Measurements from ENCODE around the gene MTF1. TPM values are rescaled to one million over a fixed set of nuclear protein-coding genes. Genes with fewer than 3 reads are reported as not detected.

Gene MTF1
- total and polyA plus RNA-seq, 3 experiments from 2014 or later, result 21.3 to 39.1 (median 38.0) TPM

DNA sequence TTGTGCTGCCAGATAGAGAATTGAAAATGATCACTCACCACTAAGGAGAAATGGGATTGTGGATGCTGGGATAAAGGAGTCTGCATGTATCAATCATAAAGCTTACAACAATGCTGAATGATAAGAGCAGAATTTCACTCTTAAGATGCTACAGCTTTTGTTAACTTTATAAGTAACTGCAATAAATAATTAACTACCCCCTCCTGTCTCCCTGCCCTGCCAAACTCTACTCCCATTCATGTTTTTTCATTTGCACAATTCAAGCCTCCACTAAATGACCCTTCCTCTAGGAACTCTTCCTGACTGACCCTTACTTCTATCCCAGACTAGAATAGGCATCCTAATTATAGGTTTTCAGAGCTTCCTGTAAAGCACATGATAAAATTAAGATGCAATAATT, 14.9 kb downstream of the MTF1 start:
- Histone ChIP-seq H3K36me3 (ENCODE audit: insufficient read depth, low read length) (peaks cover 15% of the 10 kb centered on the region), H3K4me3 (ENCODE audit: low read length) (no peak overlapping the region), H3K9me3 (ENCODE audit: low read length) (no peaks in the 10 kb centered on the region), H3K27me3 (ENCODE audit: insufficient read depth, low read length, poor library complexity, severe bottlenecking) (no peaks in the 10 kb centered on the region), H3K4me1 (ENCODE audit: insufficient read depth, low read length) (peaks cover 13% of the 10 kb centered on the region), H3K27ac (ENCODE audit: low read depth, low read length) (no peak overlapping the region)
- Mint-ChIP-seq H3K27ac (peak overlapping the region in 3 of 8 donors; percentile 3 to 15 (median 14)), H3K4me3 (no peak overlapping the region), H3K27me3 (no peaks in the 10 kb centered on the region), H3K4me1 (peaks cover 39 to 58% (median 55%) of the 10 kb centered on the region in 3 donors), H3K36me3 (peaks cover 0 to 62% (median 10%) of the 10 kb centered on the region in 3 donors), H3K9me3 (no peaks in the 10 kb centered on the region)
- POLR2A ChIA-PET, result no interaction called here
- CTCF ChIA-PET, result interaction anchor here (1.4 kb wide), 1 partner anchor 16 kb away, joined by 4 read pairs; no protein-coding TSS in a partner anchor
- DNase-seq, result no peak

DNA sequence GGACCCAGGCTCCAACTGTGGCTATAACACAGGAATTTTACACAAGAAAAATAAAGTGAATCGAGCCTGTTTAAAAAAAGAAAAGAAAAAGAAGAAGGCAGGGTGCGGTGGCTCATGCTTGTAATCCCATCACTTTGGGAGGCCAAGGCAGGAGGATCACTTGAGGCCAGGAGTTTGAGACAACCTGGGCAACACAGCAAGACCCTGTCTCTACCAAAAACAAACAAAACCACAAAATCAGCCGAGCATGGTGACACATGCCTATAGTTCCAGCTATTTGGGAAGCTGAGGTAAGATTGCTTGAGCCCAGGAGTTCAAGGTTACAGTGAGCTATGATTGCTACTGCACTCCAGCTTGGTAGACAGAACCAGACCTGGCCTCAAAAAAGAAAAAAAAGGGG, 17.7 kb downstream of the MTF1 start:
- no peak overlapping the region for H3K27ac ChIP-seq (ENCODE audit: low read depth, low read length)
- DNase-seq, result no peak
- Mint-ChIP-seq H3K4me3 (no peak overlapping the region), H3K4me1 (peaks cover 21 to 33% (median 33%) of the 10 kb centered on the region in 3 donors), H3K27me3 (no peaks in the 10 kb centered on the region), H3K9me3 (no peaks in the 10 kb centered on the region), H3K36me3 (peaks cover 9 to 74% (median 13%) of the 10 kb centered on the region in 3 donors), H3K27ac (peak overlapping the region in 2 of 8 donors; percentile 31 to 47)
- no peaks in the 10 kb centered on the region for H3K27me3 ChIP-seq (ENCODE audit: insufficient read depth, low read length, poor library complexity, severe bottlenecking)
- H3K36me3 ChIP-seq (ENCODE audit: insufficient read depth, low read length), result peaks cover 31% of the 10 kb centered on the region
- no peaks in the 10 kb centered on the region for H3K9me3 ChIP-seq (ENCODE audit: low read length)
- CTCF ChIA-PET, result no interaction called here
- H3K4me3 ChIP-seq (ENCODE audit: low read length), result no peak overlapping the region
- POLR2A ChIA-PET, result no interaction called here
- H3K4me1 ChIP-seq (ENCODE audit: insufficient read depth, low read length), result no peaks in the 10 kb centered on the region

DNA sequence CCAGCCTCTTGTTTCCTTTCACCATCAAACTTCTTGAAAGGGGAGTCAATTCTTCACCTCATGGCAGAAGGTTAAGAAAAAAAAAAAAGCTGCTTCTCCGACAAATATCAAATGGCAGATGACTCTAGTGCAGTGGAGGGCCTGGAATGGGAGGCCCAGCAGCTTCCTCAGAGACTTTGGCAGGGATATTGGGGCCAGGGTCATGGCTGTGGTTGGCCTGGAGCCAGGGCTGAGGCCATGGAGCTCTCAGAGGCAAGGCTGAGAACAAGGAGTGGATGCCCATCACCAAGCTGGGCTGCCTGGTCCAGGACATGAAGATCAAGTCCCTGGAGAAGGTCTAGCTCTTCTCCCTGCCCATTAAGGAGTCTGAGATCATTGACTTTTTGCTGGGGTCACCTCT, 18.7 kb downstream of the MTF1 start:
- Mint-ChIP-seq H3K4me1 (peaks cover 14 to 24% (median 23%) of the 10 kb centered on the region in 3 donors), H3K27ac (peak overlapping the region in 1 of 8 donors; percentile 74), H3K36me3 (peaks cover 9 to 78% (median 18%) of the 10 kb centered on the region in 3 donors), H3K9me3 (no peaks in the 10 kb centered on the region), H3K27me3 (no peaks in the 10 kb centered on the region), H3K4me3 (no peak overlapping the region)
- Histone ChIP-seq H3K9me3 (ENCODE audit: low read length) (no peaks in the 10 kb centered on the region), H3K27me3 (ENCODE audit: insufficient read depth, low read length, poor library complexity, severe bottlenecking) (no peaks in the 10 kb centered on the region), H3K4me1 (ENCODE audit: insufficient read depth, low read length) (no peaks in the 10 kb centered on the region), H3K36me3 (ENCODE audit: insufficient read depth, low read length) (peaks cover 31% of the 10 kb centered on the region), H3K4me3 (ENCODE audit: low read length) (no peak overlapping the region), H3K27ac (ENCODE audit: low read depth, low read length) (no peak overlapping the region)
- ChIA-PET CTCF (no interaction called here), POLR2A (no interaction called here)
- DNase-seq, result no peak

DNA sequence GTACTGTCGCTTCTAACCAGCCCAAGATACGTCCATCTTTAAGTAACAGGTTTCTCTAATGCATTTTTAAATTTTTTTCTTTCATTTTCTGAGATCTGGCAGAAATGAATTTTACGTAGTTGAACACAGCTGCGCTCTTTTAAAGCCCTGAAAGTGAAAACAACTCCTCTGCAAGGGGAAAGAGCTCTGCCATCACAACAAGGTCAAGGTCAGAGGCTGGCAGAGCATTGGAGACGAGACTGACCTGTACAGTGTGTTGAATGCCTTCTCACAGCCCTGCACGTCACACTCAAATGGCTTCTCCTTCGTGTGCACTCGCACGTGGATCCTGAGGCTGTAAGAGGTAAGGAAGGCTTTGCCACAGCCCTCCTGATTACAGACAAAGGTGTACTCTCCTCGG, 19.7 kb downstream of the MTF1 start:
- Mint-ChIP-seq H3K27ac (no peak overlapping the region), H3K4me1 (peaks cover 11 to 14% (median 13%) of the 10 kb centered on the region in 3 donors), H3K36me3 (peaks cover 9 to 81% (median 20%) of the 10 kb centered on the region in 3 donors), H3K27me3 (no peaks in the 10 kb centered on the region), H3K4me3 (no peak overlapping the region), H3K9me3 (no peaks in the 10 kb centered on the region)
- Histone ChIP-seq H3K36me3 (ENCODE audit: insufficient read depth, low read length) (peaks cover 38% of the 10 kb centered on the region), H3K4me1 (ENCODE audit: insufficient read depth, low read length) (no peaks in the 10 kb centered on the region), H3K4me3 (ENCODE audit: low read length) (no peak overlapping the region), H3K27ac (ENCODE audit: low read depth, low read length) (no peak overlapping the region), H3K9me3 (ENCODE audit: low read length) (no peaks in the 10 kb centered on the region), H3K27me3 (ENCODE audit: insufficient read depth, low read length, poor library complexity, severe bottlenecking) (no peaks in the 10 kb centered on the region)
- DNase-seq, result no peak
- POLR2A ChIA-PET, result no interaction called here
- CTCF ChIA-PET, result no interaction called here

DNA sequence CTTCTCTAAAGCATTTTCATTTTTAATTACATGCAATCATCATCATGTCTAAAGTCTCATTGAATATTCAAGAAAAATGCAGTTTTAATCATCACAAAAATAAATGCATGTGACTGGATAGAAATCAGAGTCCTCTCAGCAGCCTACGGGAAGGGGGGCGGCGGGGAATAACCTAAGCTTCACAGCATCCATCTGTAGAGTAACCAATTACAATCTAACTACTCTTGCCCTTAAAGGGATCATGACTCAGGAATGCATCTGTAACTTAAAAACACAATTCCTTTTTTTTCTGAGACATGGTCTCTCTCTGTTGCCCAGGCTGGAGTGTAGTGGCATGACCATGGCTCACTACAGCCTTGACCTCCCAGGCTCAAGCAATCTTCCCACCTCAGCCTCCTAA, 22.6 kb downstream of the MTF1 start:
- POLR2A ChIA-PET, result no interaction called here
- H3K4me3 Mint-ChIP-seq, result no peak overlapping the region
- peaks cover 16 to 87% (median 30%) of the 10 kb centered on the region in 3 donors for H3K36me3 Mint-ChIP-seq
- Histone ChIP-seq H3K36me3 (ENCODE audit: insufficient read depth, low read length) (peaks cover 57% of the 10 kb centered on the region), H3K9me3 (ENCODE audit: low read length) (no peaks in the 10 kb centered on the region), H3K27ac (ENCODE audit: low read depth, low read length) (no peak overlapping the region), H3K27me3 (ENCODE audit: insufficient read depth, low read length, poor library complexity, severe bottlenecking) (no peaks in the 10 kb centered on the region), H3K4me1 (ENCODE audit: insufficient read depth, low read length) (no peaks in the 10 kb centered on the region), H3K4me3 (ENCODE audit: low read length) (no peak overlapping the region)
- CTCF ChIA-PET, result interaction anchor here (1.5 kb wide), 1 partner anchor 23 kb away, joined by 3 read pairs; no protein-coding TSS in a partner anchor
- H3K9me3 Mint-ChIP-seq, result no peaks in the 10 kb centered on the region
- H3K27me3 Mint-ChIP-seq, result no peaks in the 10 kb centered on the region
- H3K4me1 Mint-ChIP-seq, result peaks cover 0 to 3% (median 0%) of the 10 kb centered on the region in 3 donors
- DNase-seq, result no peak
- H3K27ac Mint-ChIP-seq, result no peak overlapping the region

DNA sequence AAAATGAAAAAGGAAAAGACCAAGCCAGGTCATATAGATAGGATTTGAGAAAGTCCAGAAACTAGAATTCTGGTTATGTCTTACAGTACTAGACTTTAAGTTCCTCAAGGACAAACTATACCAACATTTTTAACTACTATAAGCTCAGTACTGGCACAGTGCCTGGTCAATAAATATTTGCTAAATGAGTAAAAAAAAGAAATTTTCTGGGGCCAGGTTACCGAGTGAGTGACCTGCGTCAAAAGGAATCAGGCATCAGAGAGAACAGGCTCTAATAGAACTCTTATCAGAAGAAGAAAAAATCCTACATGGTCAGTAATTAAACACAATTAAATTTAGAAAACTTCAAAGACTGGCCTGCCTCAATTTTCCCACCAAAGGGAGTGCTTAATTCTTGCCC, 27.6 kb downstream of the MTF1 start:
- no peaks in the 10 kb centered on the region for H3K4me1 Mint-ChIP-seq
- POLR2A ChIA-PET, result no interaction called here
- H3K9me3 Mint-ChIP-seq, result no peaks in the 10 kb centered on the region
- no peak for DNase-seq
- H3K4me3 ChIP-seq (ENCODE audit: low read length), result no peak overlapping the region
- CTCF ChIA-PET, result no interaction called here
- no peaks in the 10 kb centered on the region for H3K4me1 ChIP-seq (ENCODE audit: insufficient read depth, low read length)
- no peak overlapping the region for H3K4me3 Mint-ChIP-seq
- H3K9me3 ChIP-seq (ENCODE audit: low read length), result no peaks in the 10 kb centered on the region
- peaks cover 35% of the 10 kb centered on the region for H3K36me3 ChIP-seq (ENCODE audit: insufficient read depth, low read length)
- no peak overlapping the region for H3K27ac ChIP-seq (ENCODE audit: low read depth, low read length)
- H3K36me3 Mint-ChIP-seq, result peaks cover 8 to 81% (median 40%) of the 10 kb centered on the region in 3 donors
- no peak overlapping the region for H3K27ac Mint-ChIP-seq
- no peaks in the 10 kb centered on the region for H3K27me3 Mint-ChIP-seq
- no peaks in the 10 kb centered on the region for H3K27me3 ChIP-seq (ENCODE audit: insufficient read depth, low read length, poor library complexity, severe bottlenecking)

DNA sequence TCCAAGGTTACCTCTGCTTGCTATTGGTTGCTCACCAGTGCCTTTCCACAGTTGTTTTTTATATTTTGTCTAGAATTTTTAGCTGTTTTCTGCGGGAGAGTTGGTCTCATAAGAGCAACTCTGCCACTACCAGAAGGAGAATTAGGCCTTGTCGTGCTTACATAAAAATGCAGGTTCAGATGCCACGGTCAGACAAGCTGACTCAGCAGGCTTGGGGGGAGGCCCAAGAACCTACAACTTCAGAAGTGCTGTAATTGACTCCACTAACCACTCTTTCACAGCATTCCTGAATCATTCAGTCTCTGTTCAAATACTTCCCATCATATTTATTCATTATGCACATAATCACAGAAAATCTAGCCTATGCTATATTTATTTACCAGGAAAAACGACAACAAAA, 28.3 kb downstream of the MTF1 start:
- Histone ChIP-seq H3K27me3 (ENCODE audit: insufficient read depth, low read length, poor library complexity, severe bottlenecking) (no peaks in the 10 kb centered on the region), H3K36me3 (ENCODE audit: insufficient read depth, low read length) (peaks cover 35% of the 10 kb centered on the region), H3K9me3 (ENCODE audit: low read length) (no peaks in the 10 kb centered on the region), H3K4me1 (ENCODE audit: insufficient read depth, low read length) (no peaks in the 10 kb centered on the region), H3K4me3 (ENCODE audit: low read length) (no peak overlapping the region), H3K27ac (ENCODE audit: low read depth, low read length) (no peak overlapping the region)
- no peaks in the 10 kb centered on the region for H3K27me3 Mint-ChIP-seq
- DNase-seq, result no peak
- POLR2A ChIA-PET, result no interaction called here
- H3K36me3 Mint-ChIP-seq, result peaks cover 8 to 80% (median 36%) of the 10 kb centered on the region in 3 donors
- H3K27ac Mint-ChIP-seq, result peak overlapping the region in 2 of 8 donors; percentile 25 to 29
- no peak overlapping the region for H3K4me3 Mint-ChIP-seq
- H3K4me1 Mint-ChIP-seq, result no peaks in the 10 kb centered on the region
- no peaks in the 10 kb centered on the region for H3K9me3 Mint-ChIP-seq
- CTCF ChIA-PET, result no interaction called here

DNA sequence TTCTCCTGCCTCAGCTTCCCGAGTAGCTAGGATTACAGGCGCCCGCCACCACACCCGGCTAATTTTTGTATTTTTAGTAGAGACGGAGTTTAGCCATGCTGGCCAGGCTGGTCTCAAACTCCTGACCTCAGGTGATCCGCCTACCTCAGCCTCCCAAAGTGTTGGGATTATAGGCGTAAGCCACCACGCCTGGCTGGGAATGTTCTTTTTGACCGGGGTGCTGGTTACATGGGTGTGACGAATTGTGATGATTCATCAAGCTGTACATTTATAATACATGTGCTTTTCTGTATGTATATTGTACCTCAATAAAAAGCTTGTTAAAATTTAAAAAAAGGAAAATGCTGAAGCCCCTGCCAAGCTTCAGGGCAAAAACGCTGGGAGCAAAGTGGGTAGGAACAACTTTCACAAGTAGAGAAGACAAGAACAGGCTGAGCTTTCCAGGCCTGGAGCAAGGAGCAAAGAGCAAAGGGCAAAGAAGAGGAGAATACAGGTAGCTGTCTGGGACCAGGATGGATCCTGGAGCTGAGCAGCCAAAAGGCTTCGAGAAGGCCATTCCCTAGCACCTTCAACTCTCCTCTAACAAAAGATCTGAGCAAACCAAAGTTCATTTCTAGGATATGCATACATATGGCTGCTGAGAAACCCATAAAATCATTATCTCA, 30.9 kb downstream of the MTF1 start:
- peaks cover 6 to 74% (median 31%) of the 10 kb centered on the region in 3 donors for H3K36me3 Mint-ChIP-seq
- no peaks in the 10 kb centered on the region for H3K4me1 Mint-ChIP-seq
- Histone ChIP-seq H3K27ac (ENCODE audit: low read depth, low read length) (no peak overlapping the region), H3K9me3 (ENCODE audit: low read length) (no peaks in the 10 kb centered on the region), H3K27me3 (ENCODE audit: insufficient read depth, low read length, poor library complexity, severe bottlenecking) (no peaks in the 10 kb centered on the region), H3K4me3 (ENCODE audit: low read length) (no peak overlapping the region), H3K4me1 (ENCODE audit: insufficient read depth, low read length) (no peaks in the 10 kb centered on the region), H3K36me3 (ENCODE audit: insufficient read depth, low read length) (peaks cover 20% of the 10 kb centered on the region)
- ChIA-PET POLR2A (no interaction called here), CTCF (no interaction called here)
- no peaks in the 10 kb centered on the region for H3K9me3 Mint-ChIP-seq
- peak overlapping the region in 2 of 8 donors; percentile 61 to 74 for H3K27ac Mint-ChIP-seq
- no peaks in the 10 kb centered on the region for H3K27me3 Mint-ChIP-seq
- no peak for DNase-seq
- H3K4me3 Mint-ChIP-seq, result no peak overlapping the region

Measured in CD8-positive, alpha-beta memory T cell (primary cell).